Esophagus (tissue), 2 donors: ENCODE data around the gene COL8A2. TPM values are rescaled to one million over a fixed set of nuclear protein-coding genes. Genes with fewer than 3 reads are reported as not detected.

Experiments used
- H3K27ac ChIP-seq, 2 donors: one replicate each; pipeline ENCODE4 v1.5.1; 2013; ENCODE audit warnings: low read depth in 2 of 2, mild to moderate bottlenecking in 2 of 2, inconsistent platforms in 1 of 2, low read length in 1 of 2, moderate library complexity in 1 of 2
- H3K27me3 ChIP-seq, 2 donors: one replicate each; pipeline ENCODE4 v1.6.1; 2013; ENCODE audit warnings: low read length in 2 of 2, control low read depth in 1 of 2, mild to moderate bottlenecking in 1 of 2; ENCODE audit not compliant: insufficient read depth in 2 of 2, control insufficient read depth in 1 of 2
- H3K36me3 ChIP-seq, 2 donors: one replicate each; pipeline ENCODE4 v1.6.1; 2013; ENCODE audit warnings: low read length in 1 of 2; ENCODE audit not compliant: control insufficient read depth in 2 of 2, insufficient read depth in 2 of 2
- H3K4me1 ChIP-seq, 2 donors: one replicate each; pipeline ENCODE4 v1.6.1; 2013; ENCODE audit warnings: low read length in 1 of 2; ENCODE audit not compliant: control insufficient read depth in 2 of 2, insufficient read depth in 2 of 2
- H3K4me3 ChIP-seq, 2 donors: one replicate each; pipeline ENCODE4 v1.5.1; 2013; ENCODE audit warnings: low read length in 2 of 2, mild to moderate bottlenecking in 2 of 2, low read depth in 1 of 2, moderate library complexity in 1 of 2
- H3K9me3 ChIP-seq, 2 donors: one replicate each; pipeline ENCODE4 v1.6.1; 2013; ENCODE audit warnings: mild to moderate bottlenecking in 2 of 2, low read depth in 1 of 2, low read length in 1 of 2, moderate library complexity in 1 of 2; ENCODE audit not compliant: control insufficient read depth in 2 of 2, insufficient read depth in 1 of 2
- WGBS, 2 donors: extraction: QIAGEN DNeasy Blood & Tissue Kit; methylation state at CpG; one replicate each; pipeline ENCODE4 v1.1.7; 2013; 5-methylcytosine and 5-hydroxymethylcytosine counted together
- polyA plus RNA-seq, 2 donors: library from polyadenylated mRNA; stranded (reverse); fragments of 200-250 nt; gene quantifications; one replicate each; pipeline ENCODE4 v1.2.3, GENCODE V29; 2013
- donor health status: healthy with polysubstance abuse.
- donor health status: Bipolar disorder and iron deficiency.

Gene COL8A2
- 1 to 10 TPM; 2.0 to 2.9 TPM for polyA plus RNA-seq

GRCh38 chr1:36125129-36125991 lies at the start of gene COL8A2:
Gene COL8A2 (minus strand): TSS chr1:36125222. CDS start chr1:36100242, 24,980 bp downstream.
- H3K36me3 ChIP-seq = no peaks in the 10 kb centered on the region
- H3K9me3 ChIP-seq = no peaks in the 10 kb centered on the region
- peak within 1 kb of the TSS; percentile 21 to 34 for H3K27ac ChIP-seq
- 8 to 19% methylated on average over 37 to 77 of the region's 77 CpGs for WGBS, 2 donors
- peaks cover 2 to 8% of the 10 kb centered on the region in 2 donors for H3K4me1 ChIP-seq
- H3K4me3 ChIP-seq = peak within 1 kb of the TSS; percentile 49 to 59
- no peaks in the 10 kb centered on the region for H3K27me3 ChIP-seq

DNA sequence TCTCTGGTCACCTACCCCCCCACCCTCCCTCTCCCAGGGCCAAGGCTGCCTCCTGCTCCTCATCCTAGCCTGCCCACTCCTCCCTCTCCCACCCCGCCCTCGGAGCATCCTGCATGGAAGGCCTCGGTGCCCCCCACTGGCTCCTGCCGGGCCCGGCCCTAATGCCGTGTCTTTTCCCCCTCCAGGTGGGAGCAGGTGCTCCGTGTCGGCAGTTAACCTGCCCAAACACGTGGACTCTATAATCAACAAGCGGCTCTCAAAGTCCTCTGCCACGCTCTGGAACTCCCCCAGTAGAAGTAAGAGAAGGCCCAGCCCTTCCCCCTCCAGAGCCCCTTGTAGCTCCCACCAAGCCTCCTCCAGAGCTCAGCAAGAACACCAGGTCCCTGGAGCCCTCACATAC lies 49.7 kb upstream of the COL8A2 start:
- Histone ChIP-seq H3K9me3 (no peaks in the 10 kb centered on the region), H3K27me3 (no peaks in the 10 kb centered on the region), H3K36me3 (peaks cover 40 to 80% of the 10 kb centered on the region in 2 donors), H3K4me1 (peaks cover 8 to 10% of the 10 kb centered on the region in 2 donors), H3K4me3 (no peak overlapping the region), H3K27ac (peak overlapping the region in 1 of 2 donors; percentile 5)
- 51 to 64% methylated on average over 11 of the region's 11 CpGs for WGBS, 2 donors

GRCh38 chr1:36172983-36173382 lies 48.0 kb upstream of the COL8A2 start:
- WGBS, 2 donors = 67 to 75% methylated on average over 1 to 2 of the region's 2 CpGs
- H3K9me3 ChIP-seq = no peaks in the 10 kb centered on the region
- no peaks in the 10 kb centered on the region for H3K27me3 ChIP-seq
- peaks cover 30 to 62% of the 10 kb centered on the region in 2 donors for H3K36me3 ChIP-seq
- no peak overlapping the region for H3K4me3 ChIP-seq
- peaks cover 7 to 10% of the 10 kb centered on the region in 2 donors for H3K4me1 ChIP-seq
- peak overlapping the region in 1 of 2 donors; percentile 48 for H3K27ac ChIP-seq

- H3K27me3 ChIP-seq = no peaks in the 10 kb centered on the region
- H3K4me1 ChIP-seq = peaks cover 9 to 13% of the 10 kb centered on the region in 2 donors
- H3K27ac ChIP-seq = peak overlapping the region in 1 of 2 donors; percentile 13
- no peak overlapping the region for H3K4me3 ChIP-seq
- WGBS, 2 donors = 94 to 95% methylated on average over 21 of the region's 21 CpGs
- no peaks in the 10 kb centered on the region for H3K9me3 ChIP-seq
- peaks cover 29 to 60% of the 10 kb centered on the region in 2 donors for H3K36me3 ChIP-seq
These were observed 47.2 kb upstream of the COL8A2 start for GRCh38 chr1:36172017-36172747.

DNA sequence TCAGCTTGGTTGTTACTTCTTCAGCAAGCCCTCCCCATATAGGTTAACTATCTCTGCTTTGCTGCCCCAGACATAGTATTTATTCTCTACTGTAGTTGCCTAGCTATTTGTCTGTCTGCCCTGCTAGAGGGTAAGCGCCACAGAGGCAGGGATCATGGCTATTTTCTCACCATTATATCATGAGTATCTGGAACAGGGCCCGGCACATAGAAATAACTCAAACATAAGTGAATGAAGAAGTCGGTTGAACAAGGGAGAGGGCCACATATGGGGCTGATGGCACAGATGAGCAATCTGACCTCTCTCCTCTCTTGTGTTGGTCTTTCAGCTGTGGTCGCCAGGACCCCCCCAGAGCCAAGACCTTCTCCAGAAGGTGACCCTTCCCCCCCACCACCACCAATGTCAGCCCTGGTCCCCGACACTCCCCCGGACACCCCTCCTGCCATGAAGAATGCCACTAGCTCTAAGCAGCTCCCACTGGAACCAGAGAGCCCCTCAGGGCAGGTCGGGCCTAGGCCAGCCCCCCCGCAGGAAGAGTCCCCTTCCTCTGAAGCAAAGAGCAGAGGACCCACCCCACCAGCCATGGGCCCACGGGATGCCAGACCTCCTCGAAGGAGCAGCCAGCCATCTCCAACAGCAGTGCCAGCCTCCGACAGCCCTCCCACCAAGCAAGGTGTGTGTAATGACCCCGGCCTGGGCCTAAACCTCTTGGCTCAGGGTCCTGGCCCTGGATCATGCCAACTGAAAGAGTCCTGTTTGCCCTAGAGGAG lies 45.8 kb upstream of the COL8A2 start:
- Histone ChIP-seq H3K27ac (peak overlapping the region; percentile 52 to 60), H3K36me3 (peaks cover 28 to 49% of the 10 kb centered on the region in 2 donors)

GRCh38 chr1:36168514-36168913 lies 43.5 kb upstream of the COL8A2 start:
- H3K27ac ChIP-seq = no peak overlapping the region
- H3K9me3 ChIP-seq = no peaks in the 10 kb centered on the region
- peaks cover 6 to 13% of the 10 kb centered on the region in 2 donors for H3K4me1 ChIP-seq

More for the DNA sequence above, 45.8 kb upstream of the COL8A2 start:
- H3K27me3 ChIP-seq = no peaks in the 10 kb centered on the region
- 62 to 69% methylated on average over 12 of the region's 12 CpGs for WGBS, 2 donors
- H3K4me3 ChIP-seq = no peak overlapping the region
- no peaks in the 10 kb centered on the region for H3K9me3 ChIP-seq
- H3K4me1 ChIP-seq = peaks cover 13% of the 10 kb centered on the region in 2 donors

GRCh38 chr1:36166938-36167905 lies 42.2 kb upstream of the COL8A2 start:
- peaks cover 4 to 15% of the 10 kb centered on the region in 2 donors for H3K36me3 ChIP-seq
- no peaks in the 10 kb centered on the region for H3K9me3 ChIP-seq
- no peak overlapping the region for H3K4me3 ChIP-seq
- whole genome bisulfite sequencing, 2 donors = 75 to 79% methylated on average over 15 of the region's 15 CpGs
- H3K27me3 ChIP-seq = no peaks in the 10 kb centered on the region
- H3K27ac ChIP-seq = peak overlapping the region; percentile 15 to 57
- peaks cover 9% of the 10 kb centered on the region in 2 donors for H3K4me1 ChIP-seq

More at GRCh38 chr1:36168514-36168913, 43.5 kb upstream of the COL8A2 start:
- 83 to 94% methylated on average over 3 of the region's 3 CpGs for WGBS, 2 donors
- H3K4me3 ChIP-seq = no peak overlapping the region
- H3K36me3 ChIP-seq = peaks cover 11 to 27% of the 10 kb centered on the region in 2 donors
- H3K27me3 ChIP-seq = no peaks in the 10 kb centered on the region

GRCh38 chr1:36166136-36166535 lies 41.1 kb upstream of the COL8A2 start:
- Histone ChIP-seq H3K36me3 (peaks cover 2 to 7% of the 10 kb centered on the region in 2 donors), H3K4me1 (peaks cover 13 to 15% of the 10 kb centered on the region in 2 donors), H3K27ac (peak overlapping the region; percentile 41 to 56), H3K9me3 (no peaks in the 10 kb centered on the region), H3K27me3 (no peaks in the 10 kb centered on the region), H3K4me3 (no peak overlapping the region)
- WGBS, 2 donors = 64 to 70% methylated on average over 4 of the region's 4 CpGs
